ENCODE measurements around the gene MZB1. TPM values are rescaled to one million over a fixed set of nuclear protein-coding genes. Genes with fewer than 3 reads are reported as not detected.

MZB1 gene
- total RNA-seq, 4 donors from 2014 or later: 1.1 to 6.0 TPM; not detected in 2

DNA sequence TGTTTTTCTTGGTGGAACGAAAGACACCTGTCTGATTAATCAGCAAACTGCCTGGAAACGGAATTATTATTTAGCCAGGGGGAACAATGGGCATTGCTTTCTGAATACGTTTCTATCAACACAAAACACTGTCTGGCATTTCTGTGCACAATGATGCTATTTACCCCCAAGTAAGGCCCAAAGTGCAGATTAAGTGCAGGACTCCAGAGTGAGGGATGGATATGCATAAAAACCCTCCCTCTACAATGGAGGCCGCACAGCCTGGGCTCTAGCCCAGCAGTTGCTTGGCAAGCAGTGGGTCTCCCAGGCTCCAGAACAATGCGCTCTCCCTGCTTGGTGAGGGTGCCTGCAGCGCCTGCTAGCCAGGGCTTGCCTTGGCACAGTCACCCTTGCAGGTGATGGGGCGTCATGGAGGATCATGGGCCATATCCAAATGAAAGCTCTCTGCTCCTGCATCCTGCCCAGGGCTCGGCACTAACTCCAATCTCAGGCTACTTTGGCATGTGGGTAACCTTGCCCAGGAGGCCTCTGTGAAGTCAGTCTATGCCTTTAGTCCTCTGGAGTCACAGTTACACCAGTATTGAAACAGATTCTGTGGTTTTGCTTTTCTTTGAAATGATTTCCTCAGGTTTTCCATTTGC is 25.6 kb upstream of the MZB1 start:
- peak in 1 of 2 donors; percentile 27 for DNase-seq
- Histone ChIP-seq H3K4me1 (peaks cover 27 to 33% of the 10 kb centered on the region in 2 donors), H3K9me3 (no peaks in the 10 kb centered on the region), H3K27me3 (no peaks in the 10 kb centered on the region), H3K27ac (peak overlapping the region; percentile 47 to 65 (median 56)), H3K36me3 (no peaks in the 10 kb centered on the region), H3K4me3 (replicated peaks in 1 of 3) (no peak overlapping the region)
- WGBS, 2 donors: 75 to 80% methylated on average over 6 to 7 of the region's 8 CpGs
- intact Hi-C loops (cut with DNase I): no loop called here
- TF ChIP-seq CTCF (IDR thresholded peaks at IDR 0.05): no peak
- no peak for TF ChIP-seq POLR2A (IDR thresholded peaks at IDR 0.05)

DNA sequence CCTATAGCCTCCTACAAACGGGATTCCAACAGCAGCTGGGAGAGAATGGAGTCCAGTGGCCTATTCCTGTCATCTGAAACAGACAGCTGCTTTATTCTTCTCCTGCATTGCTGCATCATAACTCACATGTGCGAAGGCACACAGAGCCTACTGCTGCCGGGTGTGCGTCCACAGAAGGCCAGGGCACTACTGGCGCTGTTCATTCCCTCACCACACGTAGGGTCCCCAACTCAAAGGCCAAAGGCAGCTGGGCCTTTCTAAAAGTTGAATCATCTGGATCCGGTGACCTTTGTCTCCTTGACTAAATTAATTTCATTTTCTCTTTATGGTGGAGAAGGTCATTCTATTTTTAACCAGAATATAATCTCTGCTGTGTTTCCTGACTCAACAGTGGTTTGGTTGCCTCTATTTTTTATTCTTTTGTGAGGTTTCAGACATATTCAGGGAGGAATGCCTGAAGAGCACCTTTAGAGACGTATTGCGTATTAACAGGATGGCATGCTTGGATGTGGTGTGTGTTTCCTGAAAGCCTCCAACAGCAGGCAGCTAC is 24.9 kb upstream of the MZB1 start:
- intact Hi-C loops (cut with DNase I): no loop called here
- no peaks in the 10 kb centered on the region for H3K36me3 ChIP-seq
- 82 to 85% methylated on average over 9 of the region's 9 CpGs for WGBS, 2 donors
- TF ChIP-seq CTCF (IDR thresholded peaks at IDR 0.05): no peak
- no peak for TF ChIP-seq POLR2A (IDR thresholded peaks at IDR 0.05)
- no peaks in the 10 kb centered on the region for H3K27me3 ChIP-seq
- peak overlapping the region in 2 of 3 donors; percentile 43 to 47 for H3K27ac ChIP-seq
- no peak for DNase-seq
- H3K9me3 ChIP-seq: no peaks in the 10 kb centered on the region
- H3K4me1 ChIP-seq: peaks cover 27 to 33% of the 10 kb centered on the region in 2 donors
- H3K4me3 ChIP-seq (replicated peaks in 1 of 3): no peak overlapping the region

DNA sequence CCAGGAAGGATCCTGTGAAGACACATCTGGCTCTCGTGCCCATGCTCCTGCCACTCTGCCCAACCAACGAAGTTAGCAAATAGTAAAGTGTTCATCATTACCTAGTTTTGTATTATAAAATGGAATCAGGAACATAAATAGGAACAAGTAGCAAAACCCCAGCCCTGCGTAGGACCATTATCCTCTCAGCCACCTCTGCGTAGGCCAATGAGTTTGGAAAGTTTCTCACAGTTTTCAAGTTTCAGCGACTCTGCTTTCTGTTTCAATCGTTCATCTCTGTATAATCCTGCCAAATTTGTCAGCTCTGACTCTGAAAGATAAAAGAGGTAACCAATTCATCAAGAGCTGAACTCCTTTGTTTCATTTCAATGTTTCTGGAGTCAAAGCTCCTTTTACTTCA is 24.2 kb upstream of the MZB1 start:
- H3K27me3 ChIP-seq: no peaks in the 10 kb centered on the region
- 88 to 91% methylated on average over 6 of the region's 6 CpGs for WGBS, 2 donors
- H3K4me3 ChIP-seq (replicated peaks in 1 of 3): no peak overlapping the region
- H3K9me3 ChIP-seq: no peaks in the 10 kb centered on the region
- H3K36me3 ChIP-seq: no peaks in the 10 kb centered on the region
- DNase-seq: no peak
- TF ChIP-seq POLR2A (IDR thresholded peaks at IDR 0.05) (no peak), CTCF (IDR thresholded peaks at IDR 0.05) (no peak)
- intact Hi-C loops (cut with DNase I): no loop called here
- no peak overlapping the region for H3K27ac ChIP-seq
- H3K4me1 ChIP-seq: peaks cover 27 to 33% of the 10 kb centered on the region in 2 donors

DNA sequence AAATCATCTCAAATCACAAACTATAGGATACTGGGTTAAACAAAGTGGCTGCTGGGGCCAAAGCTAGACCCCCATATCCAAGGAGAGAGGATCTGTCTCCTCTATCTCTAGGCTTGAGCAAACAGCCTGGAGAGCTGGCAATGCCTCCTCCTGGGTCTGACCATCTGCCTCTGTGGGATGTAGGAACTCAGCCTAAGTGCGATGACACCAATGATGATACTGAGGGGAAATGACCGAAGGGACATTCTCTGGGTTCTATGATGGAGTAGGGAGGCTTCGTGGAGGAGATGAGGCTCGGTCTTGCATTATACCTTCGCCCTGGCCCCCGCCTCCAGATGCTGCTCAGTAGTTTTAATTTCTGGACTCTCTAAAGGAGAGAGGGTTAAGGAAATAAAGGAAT is 23.4 kb upstream of the MZB1 start:
- Histone ChIP-seq H3K27ac (no peak overlapping the region), H3K9me3 (no peaks in the 10 kb centered on the region), H3K27me3 (no peaks in the 10 kb centered on the region), H3K4me1 (peaks cover 20 to 30% of the 10 kb centered on the region in 2 donors), H3K4me3 (replicated peaks in 1 of 3) (no peak overlapping the region), H3K36me3 (no peaks in the 10 kb centered on the region)
- intact Hi-C loops (cut with DNase I): no loop called here
- no peak for DNase-seq
- TF ChIP-seq CTCF (IDR thresholded peaks at IDR 0.05) (no peak), POLR2A (IDR thresholded peaks at IDR 0.05) (no peak)
- WGBS, 2 donors: 94 to 98% methylated on average over 6 of the region's 6 CpGs

DNA sequence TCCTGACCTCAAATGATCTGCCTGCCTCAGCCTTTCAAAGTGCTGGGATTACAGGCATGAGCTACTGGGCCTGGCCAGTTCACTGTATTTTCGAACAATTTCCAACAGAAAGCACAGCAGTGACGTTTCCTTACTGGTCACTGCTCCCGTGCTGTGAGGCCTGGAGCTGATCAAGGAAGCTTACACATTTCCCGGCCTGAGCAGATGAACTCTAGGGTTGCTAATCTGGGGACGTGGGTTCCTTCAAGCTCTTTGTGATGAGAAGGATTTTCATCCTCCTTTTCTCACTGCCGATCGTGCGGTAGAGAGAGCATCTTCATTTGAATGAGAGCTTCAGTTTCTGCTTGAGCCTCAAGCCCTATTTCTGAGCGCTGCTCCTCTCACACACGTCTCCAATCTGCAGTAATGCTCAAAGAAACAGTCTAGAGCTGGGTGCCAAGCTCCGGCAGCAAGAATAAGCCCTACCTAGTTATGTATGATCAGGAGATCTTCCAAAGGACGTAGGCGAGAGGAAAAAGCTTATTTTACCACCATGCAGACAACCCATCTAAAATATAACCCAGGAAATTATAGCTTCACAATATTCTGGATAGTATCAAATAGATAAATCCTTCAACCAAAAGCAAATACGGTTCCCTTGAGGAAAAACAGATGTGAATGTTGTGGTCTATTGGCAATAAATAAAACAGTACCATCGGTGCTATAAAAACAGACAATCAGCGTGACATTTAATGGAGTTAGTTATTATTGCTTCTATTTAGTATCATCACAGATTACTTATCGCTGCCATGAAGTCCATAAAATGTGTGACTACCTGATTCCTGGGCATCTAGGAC is 21.5 kb upstream of the MZB1 start:
- intact Hi-C loops (cut with DNase I): no loop called here
- H3K27ac ChIP-seq: no peak overlapping the region
- H3K36me3 ChIP-seq: no peaks in the 10 kb centered on the region
- no peak overlapping the region for H3K4me3 ChIP-seq (replicated peaks in 1 of 3)
- H3K4me1 ChIP-seq: peaks cover 4 to 14% of the 10 kb centered on the region in 2 donors
- H3K9me3 ChIP-seq: no peaks in the 10 kb centered on the region
- H3K27me3 ChIP-seq: no peaks in the 10 kb centered on the region
- no peak for DNase-seq
- WGBS, 2 donors: 89 to 91% methylated on average over 17 of the region's 17 CpGs
- TF ChIP-seq CTCF (IDR thresholded peaks at IDR 0.05) (no peak), POLR2A (IDR thresholded peaks at IDR 0.05) (no peak)

Measured in thyroid gland (tissue), 4 donors.